ENCODE data around the gene CHST15. TPM values are rescaled to one million over a fixed set of nuclear protein-coding genes. Genes with fewer than 3 reads are reported as not detected.
A peak's percentile ranks its signal among the peaks of the same experiment; 100 is the strongest.

CHST15 gene
- total RNA-seq, 1 experiment from 2014 or later: 26.7 TPM

GRCh38 chr10:124068929-124069328 is 24.5 kb downstream of the CHST15 start:
- Histone ChIP-seq H3K27me3 (replicated peaks; ENCODE audit: control insufficient read depth, insufficient read depth, low read length) (no peaks in the 10 kb centered on the region), H3K4me3 (ENCODE audit: low read depth, low read length) (no peak overlapping the region), H3K36me3 (ENCODE audit: control insufficient read depth, insufficient read depth, low read length) (no peaks in the 10 kb centered on the region), H3K9me3 (no peaks in the 10 kb centered on the region), H3K4me1 (peaks cover 21% of the 10 kb centered on the region)
- H3K27me3 Mint-ChIP-seq (ENCODE audit: insufficient read depth, unreplicated experiment): no peaks in the 10 kb centered on the region
- no peak for DNase-seq
- no peak overlapping the region for H3K27ac Mint-ChIP-seq (ENCODE audit: unreplicated experiment)
- H3K9me3 Mint-ChIP-seq (ENCODE audit: unreplicated experiment): no peaks in the 10 kb centered on the region
- intact Hi-C loops (cut with micrococcal nuclease; ENCODE audit: unreplicated experiment): loop anchor here (2.0 kb wide), 1 partner anchor 14 kb away; no protein-coding TSS in a partner anchor
- H3K4me3 Mint-ChIP-seq (ENCODE audit: unreplicated experiment): no peak overlapping the region
- H3K4me1 Mint-ChIP-seq (ENCODE audit: low read depth, unreplicated experiment): peaks cover 18% of the 10 kb centered on the region
- TF ChIP-seq, protein P1, sequence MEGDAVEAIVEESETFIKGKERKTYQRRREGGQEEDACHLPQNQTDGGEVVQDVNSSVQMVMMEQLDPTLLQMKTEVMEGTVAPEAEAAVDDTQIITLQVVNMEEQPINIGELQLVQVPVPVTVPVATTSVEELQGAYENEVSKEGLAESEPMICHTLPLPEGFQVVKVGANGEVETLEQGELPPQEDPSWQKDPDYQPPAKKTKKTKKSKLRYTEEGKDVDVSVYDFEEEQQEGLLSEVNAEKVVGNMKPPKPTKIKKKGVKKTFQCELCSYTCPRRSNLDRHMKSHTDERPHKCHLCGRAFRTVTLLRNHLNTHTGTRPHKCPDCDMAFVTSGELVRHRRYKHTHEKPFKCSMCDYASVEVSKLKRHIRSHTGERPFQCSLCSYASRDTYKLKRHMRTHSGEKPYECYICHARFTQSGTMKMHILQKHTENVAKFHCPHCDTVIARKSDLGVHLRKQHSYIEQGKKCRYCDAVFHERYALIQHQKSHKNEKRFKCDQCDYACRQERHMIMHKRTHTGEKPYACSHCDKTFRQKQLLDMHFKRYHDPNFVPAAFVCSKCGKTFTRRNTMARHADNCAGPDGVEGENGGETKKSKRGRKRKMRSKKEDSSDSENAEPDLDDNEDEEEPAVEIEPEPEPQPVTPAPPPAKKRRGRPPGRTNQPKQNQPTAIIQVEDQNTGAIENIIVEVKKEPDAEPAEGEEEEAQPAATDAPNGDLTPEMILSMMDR (IDR thresholded peaks at IDR 0.05; ENCODE audit: insufficient read depth in 1 of 2, low read depth in 1 of 2, low read length in 1 of 2, severe bottlenecking in 1 of 2, unreplicated experiment in 1 of 2): no peak
- ChIA-PET CTCF (no interaction called here), POLR2A (no interaction called here)
- peaks cover 6% of the 10 kb centered on the region for H3K36me3 Mint-ChIP-seq (ENCODE audit: insufficient read depth, unreplicated experiment)
- BruUV-seq (replicated peaks): no TSS peak

GRCh38 chr10:124067825-124068400 is 25.5 kb downstream of the CHST15 start:
- Mint-ChIP-seq H3K4me1 (ENCODE audit: low read depth, unreplicated experiment) (peaks cover 23% of the 10 kb centered on the region), H3K4me3 (ENCODE audit: unreplicated experiment) (no peak overlapping the region), H3K9me3 (ENCODE audit: unreplicated experiment) (no peaks in the 10 kb centered on the region), H3K27ac (ENCODE audit: unreplicated experiment) (no peak overlapping the region), H3K36me3 (ENCODE audit: insufficient read depth, unreplicated experiment) (peaks cover 6% of the 10 kb centered on the region), H3K27me3 (ENCODE audit: insufficient read depth, unreplicated experiment) (no peaks in the 10 kb centered on the region)
- BruUV-seq (replicated peaks): no TSS peak
- no peaks in the 10 kb centered on the region for H3K27me3 ChIP-seq (replicated peaks; ENCODE audit: control insufficient read depth, insufficient read depth, low read length)
- H3K9me3 ChIP-seq: no peaks in the 10 kb centered on the region
- DNase-seq: no peak
- CTCF ChIA-PET: no interaction called here
- peaks cover 31% of the 10 kb centered on the region for H3K4me1 ChIP-seq
- no peak overlapping the region for H3K4me3 ChIP-seq (ENCODE audit: low read depth, low read length)
- POLR2A ChIA-PET: no interaction called here
- intact Hi-C loops (cut with micrococcal nuclease; ENCODE audit: unreplicated experiment): loop anchor here (2.0 kb wide), 1 partner anchor 15 kb away; no protein-coding TSS in a partner anchor
- no peaks in the 10 kb centered on the region for H3K36me3 ChIP-seq (ENCODE audit: control insufficient read depth, insufficient read depth, low read length)
- TF ChIP-seq, protein P1 (IDR thresholded peaks at IDR 0.05; ENCODE audit: insufficient read depth in 1 of 2, low read depth in 1 of 2, low read length in 1 of 2, severe bottlenecking in 1 of 2, unreplicated experiment in 1 of 2): no peak

DNA sequence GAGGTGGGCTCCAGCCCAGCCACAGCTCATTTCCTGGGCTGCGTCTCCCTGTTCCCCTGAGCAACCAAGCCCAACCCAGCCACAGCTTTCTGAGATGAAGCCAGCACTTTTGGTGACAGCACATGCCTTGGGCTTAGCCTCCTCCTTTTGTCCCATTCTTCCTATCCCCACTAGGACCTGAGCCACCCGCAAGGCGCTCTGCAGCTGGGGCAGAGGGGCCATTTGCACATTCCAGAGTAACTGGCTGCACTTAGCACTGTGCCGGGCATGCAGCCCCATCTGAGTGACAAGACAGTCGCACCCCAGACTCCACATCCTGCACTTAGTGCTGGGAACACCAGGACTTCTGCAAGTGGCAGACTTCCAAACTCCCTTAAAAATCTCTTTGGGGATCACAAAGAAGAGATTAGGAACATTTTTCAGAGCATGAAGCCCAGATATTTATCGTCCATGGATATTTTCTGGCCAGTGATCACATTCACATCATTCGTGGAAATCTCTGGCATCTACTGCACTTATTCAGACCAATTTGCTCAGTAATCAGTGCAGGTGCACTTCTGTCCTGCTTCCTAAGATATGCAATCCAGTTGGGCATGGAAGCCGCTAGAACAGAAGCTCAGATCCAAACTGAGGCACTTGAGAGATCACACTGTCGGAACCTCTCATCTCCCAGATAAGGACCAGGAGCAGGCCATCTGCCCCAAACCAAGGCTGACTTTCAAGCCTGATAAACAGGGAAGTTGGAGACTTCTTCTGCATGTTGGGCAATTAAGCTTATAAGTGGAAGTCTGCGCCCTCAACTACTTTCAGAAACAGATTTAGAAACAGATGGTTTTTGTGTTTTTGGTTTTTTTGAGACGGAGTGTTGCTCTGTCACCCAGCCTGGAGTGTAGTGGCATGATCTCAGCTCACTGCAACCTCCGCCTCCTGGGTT is 26.4 kb downstream of the CHST15 start:
- Histone ChIP-seq H3K27me3 (replicated peaks; ENCODE audit: control insufficient read depth, insufficient read depth, low read length) (no peaks in the 10 kb centered on the region), H3K4me1 (peaks cover 40% of the 10 kb centered on the region), H3K36me3 (ENCODE audit: control insufficient read depth, insufficient read depth, low read length) (no peaks in the 10 kb centered on the region), H3K9me3 (no peaks in the 10 kb centered on the region), H3K4me3 (ENCODE audit: low read depth, low read length) (no peak overlapping the region)
- no TSS peak for BruUV-seq (replicated peaks)
- no peak for DNase-seq
- H3K36me3 Mint-ChIP-seq (ENCODE audit: insufficient read depth, unreplicated experiment): peaks cover 6% of the 10 kb centered on the region
- no peaks in the 10 kb centered on the region for H3K9me3 Mint-ChIP-seq (ENCODE audit: unreplicated experiment)
- H3K27me3 Mint-ChIP-seq (ENCODE audit: insufficient read depth, unreplicated experiment): no peaks in the 10 kb centered on the region
- TF ChIP-seq, protein P1 (IDR thresholded peaks at IDR 0.05; ENCODE audit: insufficient read depth in 1 of 2, low read depth in 1 of 2, low read length in 1 of 2, severe bottlenecking in 1 of 2, unreplicated experiment in 1 of 2): no peak
- CTCF ChIA-PET: interaction anchor here (2.6 kb wide), 1 partner anchor 19 kb away, joined by 5 read pairs; no protein-coding TSS in a partner anchor
- POLR2A ChIA-PET: no interaction called here
- peaks cover 26% of the 10 kb centered on the region for H3K4me1 Mint-ChIP-seq (ENCODE audit: low read depth, unreplicated experiment)
- H3K4me3 Mint-ChIP-seq (ENCODE audit: unreplicated experiment): no peak overlapping the region
- intact Hi-C loops (cut with micrococcal nuclease; ENCODE audit: unreplicated experiment): no loop called here
- H3K27ac Mint-ChIP-seq (ENCODE audit: unreplicated experiment): peak overlapping the region; percentile 84

Measured in Caco-2 (cell line).